Measurements from ENCODE around the gene CHCHD6. TPM values are rescaled to one million over a fixed set of nuclear protein-coding genes. Genes with fewer than 3 reads are reported as not detected.
A peak's percentile ranks its signal among the peaks of the same experiment; 100 is the strongest.

Gene CHCHD6
- total and polyA plus RNA-seq, 4 donors = 22.5 to 70.2 (median 49.7) TPM

GRCh38 chr3:126716057-126716456, 12.0 kb downstream of the CHCHD6 start:
- H3K27ac ChIP-seq (ENCODE audit: low read depth, low read length) = no peak overlapping the region
- 80% methylated on average over 6 of the region's 7 CpGs for WGBS (ENCODE audit: insufficient coverage)
- H3K9me3 ChIP-seq (ENCODE audit: control insufficient read depth, insufficient read depth, low read length) = no peaks in the 10 kb centered on the region
- no peak for DNase-seq (ENCODE audit: low read depth in 4 of 6, low spot score in 6 of 6)
- H3K4me3 ChIP-seq (ENCODE audit: low read depth, low read length) = no peak overlapping the region
- no peaks in the 10 kb centered on the region for H3K27me3 ChIP-seq (ENCODE audit: control insufficient read depth, insufficient read depth, low read length)
- peaks cover 12% of the 10 kb centered on the region for H3K4me1 ChIP-seq (ENCODE audit: control insufficient read depth, insufficient read depth, low read length)
- peaks cover 3% of the 10 kb centered on the region for H3K36me3 ChIP-seq (ENCODE audit: control insufficient read depth, insufficient read depth, low read length)

GRCh38 chr3:126718561-126719445, 14.8 kb downstream of the CHCHD6 start:
- no peak overlapping the region for H3K27ac ChIP-seq (ENCODE audit: low read depth, low read length)
- no peak overlapping the region for H3K4me3 ChIP-seq (ENCODE audit: low read depth, low read length)
- H3K27me3 ChIP-seq (ENCODE audit: control insufficient read depth, insufficient read depth, low read length) = no peaks in the 10 kb centered on the region
- H3K36me3 ChIP-seq (ENCODE audit: control insufficient read depth, insufficient read depth, low read length) = peaks cover 3% of the 10 kb centered on the region
- WGBS (ENCODE audit: insufficient coverage) = 59% methylated on average over 9 of the region's 20 CpGs
- peaks cover 8% of the 10 kb centered on the region for H3K4me1 ChIP-seq (ENCODE audit: control insufficient read depth, insufficient read depth, low read length)
- no peak for DNase-seq (ENCODE audit: low read depth in 4 of 6, low spot score in 6 of 6)
- no peaks in the 10 kb centered on the region for H3K9me3 ChIP-seq (ENCODE audit: control insufficient read depth, insufficient read depth, low read length)

DNA sequence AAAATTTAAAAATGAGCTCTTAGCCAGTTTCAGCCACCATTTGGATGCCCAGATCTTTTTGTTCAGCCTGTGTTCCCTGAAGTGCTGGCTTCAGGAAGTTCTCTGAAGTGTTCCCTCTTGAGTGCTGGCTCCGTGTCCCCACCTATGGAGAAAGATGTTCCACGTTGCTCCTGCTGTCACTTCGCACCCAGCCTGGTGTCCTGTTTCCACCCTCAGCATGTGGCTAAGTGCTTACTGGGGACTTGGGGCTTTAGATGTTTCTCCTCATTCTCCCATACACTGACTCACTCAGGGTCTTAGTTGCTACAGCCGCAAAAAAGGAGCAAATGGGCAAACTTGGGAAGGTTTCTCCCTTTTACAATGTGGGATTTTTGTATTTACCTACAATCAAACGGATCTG, 16.6 kb downstream of the CHCHD6 start:
- H3K4me3 ChIP-seq (ENCODE audit: low read depth, low read length) = no peak overlapping the region
- DNase-seq (ENCODE audit: low read depth in 4 of 6, low spot score in 6 of 6) = no peak
- peaks cover 4% of the 10 kb centered on the region for H3K4me1 ChIP-seq (ENCODE audit: control insufficient read depth, insufficient read depth, low read length)
- peaks cover 3% of the 10 kb centered on the region for H3K9me3 ChIP-seq (ENCODE audit: control insufficient read depth, insufficient read depth, low read length)
- peaks cover 3% of the 10 kb centered on the region for H3K36me3 ChIP-seq (ENCODE audit: control insufficient read depth, insufficient read depth, low read length)
- 76% methylated on average over 3 of the region's 5 CpGs for WGBS (ENCODE audit: insufficient coverage)
- no peaks in the 10 kb centered on the region for H3K27me3 ChIP-seq (ENCODE audit: control insufficient read depth, insufficient read depth, low read length)
- H3K27ac ChIP-seq (ENCODE audit: low read depth, low read length) = no peak overlapping the region

DNA sequence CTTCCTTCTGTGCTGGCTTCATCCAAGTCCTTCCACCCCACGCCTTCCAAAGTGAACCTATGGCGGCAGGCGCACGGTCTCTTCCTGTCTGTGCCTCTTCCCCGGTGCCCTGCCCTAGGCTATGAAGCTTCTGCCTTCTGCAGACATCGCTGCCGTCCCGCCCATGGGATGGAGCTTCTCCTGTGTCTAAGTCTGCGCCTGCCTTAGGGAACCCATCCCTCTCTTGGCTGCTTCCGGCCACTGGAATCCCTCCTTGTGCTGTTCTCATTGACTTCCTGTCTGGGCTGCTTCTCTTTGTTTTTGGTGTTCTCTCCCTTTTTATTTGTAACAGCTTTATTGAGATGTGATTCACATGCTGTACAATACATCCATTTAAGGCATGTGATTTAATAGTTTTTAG, 17.2 kb downstream of the CHCHD6 start:
- Histone ChIP-seq H3K27me3 (ENCODE audit: control insufficient read depth, insufficient read depth, low read length) (no peaks in the 10 kb centered on the region), H3K9me3 (ENCODE audit: control insufficient read depth, insufficient read depth, low read length) (peaks cover 5% of the 10 kb centered on the region), H3K36me3 (ENCODE audit: control insufficient read depth, insufficient read depth, low read length) (peaks cover 3% of the 10 kb centered on the region), H3K4me3 (ENCODE audit: low read depth, low read length) (no peak overlapping the region), H3K4me1 (ENCODE audit: control insufficient read depth, insufficient read depth, low read length) (peaks cover 4% of the 10 kb centered on the region), H3K27ac (ENCODE audit: low read depth, low read length) (no peak overlapping the region)
- 92% methylated on average over 7 of the region's 10 CpGs for WGBS (ENCODE audit: insufficient coverage)
- DNase-seq (ENCODE audit: low read depth in 4 of 6, low spot score in 6 of 6) = no peak

GRCh38 chr3:126723237-126723636, 19.2 kb downstream of the CHCHD6 start:
- no peaks in the 10 kb centered on the region for H3K27me3 ChIP-seq (ENCODE audit: control insufficient read depth, insufficient read depth, low read length)
- peaks cover 4% of the 10 kb centered on the region for H3K4me1 ChIP-seq (ENCODE audit: control insufficient read depth, insufficient read depth, low read length)
- no peak overlapping the region for H3K27ac ChIP-seq (ENCODE audit: low read depth, low read length)
- H3K9me3 ChIP-seq (ENCODE audit: control insufficient read depth, insufficient read depth, low read length) = peaks cover 5% of the 10 kb centered on the region
- DNase-seq (ENCODE audit: low read depth in 4 of 6, low spot score in 6 of 6) = no peak
- no peak overlapping the region for H3K4me3 ChIP-seq (ENCODE audit: low read depth, low read length)
- H3K36me3 ChIP-seq (ENCODE audit: control insufficient read depth, insufficient read depth, low read length) = peaks cover 17% of the 10 kb centered on the region
- WGBS (ENCODE audit: insufficient coverage) = no CpG with 5 or more reads among the region's 2 CpGs

DNA sequence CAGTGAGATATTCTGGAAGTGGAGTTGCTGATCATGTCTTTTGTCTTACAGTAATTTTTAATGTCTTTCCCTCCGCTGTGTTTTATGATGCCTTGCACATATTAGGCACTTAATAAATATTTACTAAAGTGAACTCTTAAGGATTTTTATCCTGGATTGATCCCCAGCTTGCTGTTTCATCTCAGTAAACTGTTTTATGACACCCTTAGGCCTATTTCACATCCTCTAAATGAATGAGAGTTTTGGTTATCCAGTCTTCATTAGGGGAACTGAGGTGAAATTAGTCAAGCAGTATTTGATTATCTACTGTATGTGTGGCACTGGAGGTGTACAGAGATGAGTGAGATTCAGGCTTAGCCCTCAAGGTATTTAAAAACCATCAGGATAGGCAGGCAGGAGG, 19.8 kb downstream of the CHCHD6 start:
- no peak overlapping the region for H3K27ac ChIP-seq (ENCODE audit: low read depth, low read length)
- H3K36me3 ChIP-seq (ENCODE audit: control insufficient read depth, insufficient read depth, low read length) = peaks cover 17% of the 10 kb centered on the region
- H3K4me3 ChIP-seq (ENCODE audit: low read depth, low read length) = no peak overlapping the region
- no peaks in the 10 kb centered on the region for H3K27me3 ChIP-seq (ENCODE audit: control insufficient read depth, insufficient read depth, low read length)
- peaks cover 5% of the 10 kb centered on the region for H3K9me3 ChIP-seq (ENCODE audit: control insufficient read depth, insufficient read depth, low read length)
- no CpG with 5 or more reads among the region's 1 CpG for WGBS (ENCODE audit: insufficient coverage)
- DNase-seq (ENCODE audit: low read depth in 4 of 6, low spot score in 6 of 6) = peak in 2 of 6 donors; percentile 23 to 91
- H3K4me1 ChIP-seq (ENCODE audit: control insufficient read depth, insufficient read depth, low read length) = no peaks in the 10 kb centered on the region

DNA sequence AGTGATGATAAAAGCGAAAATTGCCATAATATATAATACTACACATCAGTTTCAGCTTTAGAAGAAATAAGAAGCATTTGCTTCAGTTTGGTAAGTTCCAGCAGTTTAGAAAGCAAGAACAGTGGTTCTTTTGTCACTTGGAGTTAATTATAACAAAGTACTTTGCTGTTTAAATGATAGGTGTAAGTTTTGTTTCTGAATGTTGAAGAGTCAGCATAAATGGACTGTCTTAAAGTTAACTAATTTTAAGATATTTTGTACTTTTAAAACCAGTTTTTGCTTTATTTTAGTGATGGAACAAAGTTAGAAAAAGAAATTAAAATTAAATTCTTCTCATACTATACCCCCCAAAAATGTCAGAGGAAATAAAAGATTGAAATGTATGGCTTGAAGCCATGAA, 24.6 kb downstream of the CHCHD6 start:
- Histone ChIP-seq H3K4me3 (ENCODE audit: low read depth, low read length) (no peak overlapping the region), H3K4me1 (ENCODE audit: control insufficient read depth, insufficient read depth, low read length) (no peaks in the 10 kb centered on the region), H3K36me3 (ENCODE audit: control insufficient read depth, insufficient read depth, low read length) (peaks cover 36% of the 10 kb centered on the region), H3K9me3 (ENCODE audit: control insufficient read depth, insufficient read depth, low read length) (peaks cover 5% of the 10 kb centered on the region), H3K27ac (ENCODE audit: low read depth, low read length) (no peak overlapping the region), H3K27me3 (ENCODE audit: control insufficient read depth, insufficient read depth, low read length) (no peaks in the 10 kb centered on the region)
- no CpG with 5 or more reads among the region's 1 CpG for WGBS (ENCODE audit: insufficient coverage)
- no peak for DNase-seq (ENCODE audit: low read depth in 4 of 6, low spot score in 6 of 6)

DNA sequence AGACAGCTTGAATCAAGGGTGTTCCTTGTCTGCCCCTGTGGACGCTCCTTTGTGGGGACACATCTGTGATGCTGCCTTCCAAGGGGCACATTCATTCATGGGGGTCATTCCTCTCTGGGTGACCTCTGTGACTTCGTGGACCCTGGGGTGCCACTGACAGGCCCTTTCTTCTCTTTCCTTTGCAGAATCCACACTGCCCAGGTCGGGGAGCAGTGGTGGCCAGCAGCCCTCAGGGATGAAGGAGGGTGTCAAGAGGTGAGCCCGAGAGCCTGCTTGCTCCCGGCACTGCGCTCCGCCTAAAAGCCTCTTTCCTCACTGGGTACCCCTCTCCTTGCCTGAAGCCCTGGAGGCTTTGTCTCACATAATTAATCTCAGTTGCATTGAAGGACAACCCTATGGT, 26.3 kb downstream of the CHCHD6 start:
- H3K27me3 ChIP-seq (ENCODE audit: control insufficient read depth, insufficient read depth, low read length) = no peaks in the 10 kb centered on the region
- H3K36me3 ChIP-seq (ENCODE audit: control insufficient read depth, insufficient read depth, low read length) = peaks cover 36% of the 10 kb centered on the region
- peaks cover 2% of the 10 kb centered on the region for H3K9me3 ChIP-seq (ENCODE audit: control insufficient read depth, insufficient read depth, low read length)
- no peaks in the 10 kb centered on the region for H3K4me1 ChIP-seq (ENCODE audit: control insufficient read depth, insufficient read depth, low read length)
- H3K27ac ChIP-seq (ENCODE audit: low read depth, low read length) = no peak overlapping the region
- no peak overlapping the region for H3K4me3 ChIP-seq (ENCODE audit: low read depth, low read length)
- no peak for DNase-seq (ENCODE audit: low read depth in 4 of 6, low spot score in 6 of 6)
- 100% methylated on average over 2 of the region's 7 CpGs for WGBS (ENCODE audit: insufficient coverage)

DNA sequence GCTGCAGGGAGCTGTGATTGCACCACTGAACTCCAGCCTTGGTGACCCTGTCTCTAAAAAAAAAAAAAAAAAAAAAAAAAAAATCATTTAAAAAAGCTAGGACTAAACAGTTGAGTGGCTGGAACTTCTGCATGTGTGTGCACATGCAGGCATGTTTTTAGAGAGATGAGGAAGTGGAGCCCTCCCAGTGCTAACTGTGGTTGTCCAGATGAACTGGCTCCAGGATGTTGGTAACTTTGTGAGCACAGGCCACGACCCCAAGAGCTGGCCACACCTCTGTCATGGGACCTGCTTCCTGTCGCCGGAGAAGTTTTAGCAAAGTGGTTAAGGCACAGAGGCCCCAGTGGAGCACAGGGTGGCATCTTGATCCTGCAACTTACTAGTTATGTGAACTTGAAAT, 27.0 kb downstream of the CHCHD6 start:
- 84% methylated on average over 3 of the region's 3 CpGs for WGBS (ENCODE audit: insufficient coverage)
- DNase-seq (ENCODE audit: low read depth in 4 of 6, low spot score in 6 of 6) = no peak
- no peak overlapping the region for H3K27ac ChIP-seq (ENCODE audit: low read depth, low read length)

More for the DNA sequence above, 27.0 kb downstream of the CHCHD6 start:
- Histone ChIP-seq H3K4me3 (ENCODE audit: low read depth, low read length) (no peak overlapping the region), H3K36me3 (ENCODE audit: control insufficient read depth, insufficient read depth, low read length) (peaks cover 36% of the 10 kb centered on the region), H3K9me3 (ENCODE audit: control insufficient read depth, insufficient read depth, low read length) (no peaks in the 10 kb centered on the region), H3K27me3 (ENCODE audit: control insufficient read depth, insufficient read depth, low read length) (no peaks in the 10 kb centered on the region), H3K4me1 (ENCODE audit: control insufficient read depth, insufficient read depth, low read length) (no peaks in the 10 kb centered on the region)
